CD14-positive monocyte (primary cell): ENCODE results near the gene CNDP2. TPM values are rescaled to one million over a fixed set of nuclear protein-coding genes. Genes with fewer than 3 reads are reported as not detected.

Experiments
- DNase-seq, 3 donors: peaks; one replicate each; pipeline ENCODE4 v3.0.0-alpha.2; 2011 to 2022
- H2AFZ ChIP-seq: 2 replicates; pipeline ENCODE4 v1.6.0; 2012; ENCODE audit warnings: mild to moderate bottlenecking, low read depth, low read length, inconsistent platforms; ENCODE audit not compliant: insufficient read depth, poor library complexity, severe bottlenecking
- H3K27ac ChIP-seq, 2 donors: 1 replicate in 1 of 2; 2 replicates in 1 of 2; pipeline ENCODE4 v1.5.1; 2012 to 2013; ENCODE audit warnings: low read length in 2 of 2, control low read depth in 1 of 2, inconsistent platforms in 1 of 2, low read depth in 1 of 2, mild to moderate bottlenecking in 1 of 2
- H3K27me3 ChIP-seq, 2 donors: one replicate each; pipeline versions ENCODE4 v1.6.0 to v1.6.1; 2011 to 2013; ENCODE audit warnings: low read length in 2 of 2; ENCODE audit not compliant: control insufficient read depth in 2 of 2, insufficient read depth in 2 of 2
- H3K36me3 ChIP-seq, 2 donors: replicated peaks in 1 of 2; 1 replicate in 1 of 2; 2 replicates in 1 of 2; pipeline versions ENCODE4 v1.5.1 to v1.6.1; 2012 to 2013; ENCODE audit warnings: low read length in 2 of 2, control low read depth in 1 of 2, inconsistent platforms in 1 of 2, mild to moderate bottlenecking in 1 of 2; ENCODE audit not compliant: insufficient read depth in 2 of 2, control insufficient read depth in 1 of 2
- H3K4me1 ChIP-seq, 2 donors: 1 replicate in 1 of 2; 2 replicates in 1 of 2; pipeline versions ENCODE4 v1.5.1 to v1.6.1; 2012 to 2013; ENCODE audit warnings: low read length in 2 of 2, control low read depth in 1 of 2, inconsistent platforms in 1 of 2, mild to moderate bottlenecking in 1 of 2, moderate library complexity in 1 of 2; ENCODE audit not compliant: insufficient read depth in 2 of 2, control insufficient read depth in 1 of 2
- H3K4me2 ChIP-seq: replicated peaks from 2 replicates; pipeline ENCODE3; 2012; ENCODE audit warnings: low read length, moderate library complexity, mild to moderate bottlenecking; ENCODE audit not compliant: poor library complexity, severe bottlenecking; ENCODE audit errors: extremely low read depth
- H3K4me3 ChIP-seq, 3 experiments: fragments of 200-600 bp in 1 of 3; sonication (generic) in 1 of 3; replicated peaks in 1 of 3; 1 replicate in 2 of 3; 2 replicates in 1 of 3; pipeline ENCODE4 v1.5.1; 2011 to 2013; ENCODE audit warnings: low read length in 3 of 3, mild to moderate bottlenecking in 3 of 3, control low read depth in 2 of 3, low read depth in 2 of 3, inconsistent platforms in 1 of 3, moderate library complexity in 1 of 3
- H3K79me2 ChIP-seq: 2 replicates; pipeline ENCODE4 v1.6.0; 2012; ENCODE audit warnings: mild to moderate bottlenecking, control low read depth, inconsistent platforms, low read length, moderate library complexity; ENCODE audit not compliant: insufficient read depth
- H3K9ac ChIP-seq: 2 replicates; pipeline ENCODE4 v1.6.0; 2017; ENCODE audit warnings: low read length, mild to moderate bottlenecking; ENCODE audit not compliant: insufficient read depth, poor library complexity, severe bottlenecking
- H3K9me3 ChIP-seq, 2 donors: replicated peaks in 1 of 2; 1 replicate in 1 of 2; 2 replicates in 1 of 2; pipeline versions ENCODE4 v1.5.1 to v1.6.1; 2012 to 2013; ENCODE audit warnings: low read length in 2 of 2, control low read depth in 1 of 2; ENCODE audit not compliant: control insufficient read depth in 1 of 2, insufficient read depth in 1 of 2
- H4K20me1 ChIP-seq: 2 replicates; pipeline ENCODE4 v1.6.0; 2012; ENCODE audit warnings: mild to moderate bottlenecking, low read length, control low read depth, moderate library complexity; ENCODE audit not compliant: insufficient read depth
- H3K27ac Mint-ChIP-seq, 7 donors: one replicate each; pipeline ENCODE4 v1.8.0; 2020; ENCODE audit warnings: mild to moderate bottlenecking in 7 of 7, mixed read lengths in 7 of 7, moderate library complexity in 6 of 7, inconsistent platforms in 2 of 7
- H3K27me3 Mint-ChIP-seq, 3 donors: one replicate each; pipeline ENCODE4 v1.8.0; 2021 to 2022; ENCODE audit warnings: low read depth in 3 of 3, mild to moderate bottlenecking in 3 of 3, mixed read lengths in 3 of 3, moderate library complexity in 3 of 3, inconsistent platforms in 1 of 3
- H3K36me3 Mint-ChIP-seq, 2 donors: one replicate each; pipeline ENCODE4 v1.8.0; 2020; ENCODE audit warnings: mixed read lengths in 2 of 2, inconsistent platforms in 1 of 2, mild to moderate bottlenecking in 1 of 2
- H3K4me1 Mint-ChIP-seq: one replicate; pipeline ENCODE4 v1.8.0; 2020; ENCODE audit warnings: mild to moderate bottlenecking, mixed read lengths
- H3K4me3 Mint-ChIP-seq, 2 donors: one replicate each; pipeline ENCODE4 v1.8.0; 2020; ENCODE audit warnings: mild to moderate bottlenecking in 2 of 2, mixed read lengths in 2 of 2, moderate library complexity in 1 of 2
- H3K9me3 Mint-ChIP-seq, 7 donors: one replicate each; pipeline ENCODE4 v1.8.0; 2020 to 2022; ENCODE audit warnings: mixed read lengths in 7 of 7, mild to moderate bottlenecking in 6 of 7, moderate library complexity in 6 of 7, inconsistent platforms in 2 of 7
- CTCF ChIP-seq: fragments of 200-600 bp; IDR thresholded peaks from one replicate; pipeline ENCODE4 v1.8.0; 2022; ENCODE audit warnings: antibody characterized with exemption, mild to moderate bottlenecking
- WGBS: methylation state at CpG from one replicate; pipeline ENCODE4 v1.1.5; 2013; ENCODE audit warnings: missing lambda C conversion rate; ENCODE audit not compliant: insufficient coverage; 5-methylcytosine and 5-hydroxymethylcytosine counted together
- intact Hi-C, 2 donors: fragments of 100-400 bp; cut with micrococcal nuclease; formaldehyde crosslinking; loops; one replicate each; pipeline versions ENCODE4 v1.15.0 to v1.15.1; 2023
- polyA plus RNA-seq, 3 donors: library from polyadenylated mRNA; depleted of rRNA in 1 of 3; unstranded in 2 of 3; stranded (reverse) in 1 of 3; fragments of 300-500 nt in 2 of 3; fragments of >200 nt in 1 of 3; fragmentation: Illumina TruSeq in 2 of 3; gene quantifications; 1 replicate in 2 of 3; 2 replicates in 1 of 3; pipeline ENCODE4 v1.2.3, GENCODE V29; 2012 to 2021

Gene CNDP2
- polyA plus RNA-seq, 3 donors, result 103 to 186 (median 122) TPM

GRCh38 chr18:74534150-74534969 lies 38.2 kb downstream of the CNDP2 start, which contains the start of gene CNDP1:
Gene CNDP1, plus strand, starts transcription at chr18:74534500. Its CDS starts 168 bp downstream, at chr18:74534668.
- Histone ChIP-seq H3K27me3 (no peaks in the 10 kb centered on the region), H3K36me3 (no peaks in the 10 kb centered on the region), H3K79me2 (no peaks in the 10 kb centered on the region), H4K20me1 (no peaks in the 10 kb centered on the region), H2AFZ (no peak within 1 kb of the TSS), H3K4me2 (no peak within 1 kb of the TSS), H3K27ac (no peak within 1 kb of the TSS), H3K9ac (no peak within 1 kb of the TSS), H3K4me3 (no peak within 1 kb of the TSS), H3K9me3 (no peaks in the 10 kb centered on the region), H3K4me1 (no peaks in the 10 kb centered on the region)
- Mint-ChIP-seq H3K27ac (peak within 1 kb of the TSS in 1 of 7 donors; percentile 5), H3K36me3 (no peaks in the 10 kb centered on the region), H3K27me3 (peaks cover 0 to 2% (median 2%) of the 10 kb centered on the region in 3 donors), H3K4me3 (no peak within 1 kb of the TSS), H3K9me3 (peaks cover 0 to 7% (median 0%) of the 10 kb centered on the region in 7 donors), H3K4me1 (peaks cover 3% of the 10 kb centered on the region)
- intact Hi-C loops, result no loop called here
- DNase-seq, result no peak
- WGBS, result 94% methylated on average over 15 of the region's 21 CpGs
- no peak for TF ChIP-seq CTCF

- peaks cover 3% of the 10 kb centered on the region for H3K4me1 Mint-ChIP-seq
- no peaks in the 10 kb centered on the region for H3K9me3 ChIP-seq
- 95% methylated on average over 4 of the region's 9 CpGs for WGBS
- no peaks in the 10 kb centered on the region for H3K4me1 ChIP-seq
- H3K36me3 ChIP-seq, result no peaks in the 10 kb centered on the region
- no peak overlapping the region for H3K4me3 ChIP-seq
- H3K4me3 Mint-ChIP-seq, result no peak overlapping the region
- peaks cover 0 to 7% (median 0%) of the 10 kb centered on the region in 7 donors for H3K9me3 Mint-ChIP-seq
- no peak for DNase-seq
- no peak overlapping the region for H2AFZ ChIP-seq
- no peak overlapping the region for H3K9ac ChIP-seq
- H3K27me3 Mint-ChIP-seq, result peaks cover 0 to 2% (median 2%) of the 10 kb centered on the region in 3 donors
- no peak for TF ChIP-seq CTCF
- no peaks in the 10 kb centered on the region for H3K79me2 ChIP-seq
- H3K27ac Mint-ChIP-seq, result no peak overlapping the region
- no peaks in the 10 kb centered on the region for H3K27me3 ChIP-seq
- intact Hi-C loops, result no loop called here
- no peaks in the 10 kb centered on the region for H4K20me1 ChIP-seq
- no peak overlapping the region for H3K4me2 ChIP-seq
- H3K36me3 Mint-ChIP-seq, result no peaks in the 10 kb centered on the region
- H3K27ac ChIP-seq, result no peak overlapping the region
Observed at GRCh38 chr18:74534981-74535649, 39.0 kb downstream of the CNDP2 start.
